Caco-2 (cell line): Measurements from ENCODE around the gene CAPN13. TPM values are rescaled to one million over a fixed set of nuclear protein-coding genes. Genes with fewer than 3 reads are reported as not detected.

Experiments
- BruUV-seq: library from RNA; stranded (reverse); fragments of 400-500 nt; replicated peaks from 2 replicates; lab custom pipeline; 2021; lab: Mats Ljungman, UMichigan
- CTCF ChIA-PET: fragments of 300-600 bp; sonication (Branson Sonifier 250); formaldehyde crosslinking; loops from one replicate; lab custom pipeline; 2022; ENCODE audit warnings: antibody characterized with exemption; lab: Charles Lee
- POLR2A ChIA-PET: fragments of 300-600 bp; sonication (Branson Sonifier 250); formaldehyde crosslinking; loops from one replicate; lab custom pipeline; 2022; ENCODE audit warnings: antibody characterized with exemption; lab: Charles Lee
- DNase-seq, 2 experiments: peaks; one replicate each; pipeline versions ENCODE4 v3.0.0 to v3.0.0-alpha.2; 2020 to 2022
- H3K27me3 ChIP-seq: replicated peaks from 2 replicates; pipeline ENCODE4 v1.6.0; 2011; ENCODE audit warnings: low read length; ENCODE audit not compliant: control insufficient read depth, insufficient read depth
- H3K36me3 ChIP-seq: 2 replicates; pipeline ENCODE4 v1.5.1; 2011; ENCODE audit warnings: low read length; ENCODE audit not compliant: control insufficient read depth, insufficient read depth
- H3K4me1 ChIP-seq: fragments of 250-450 bp; sonication (Bioruptor Pico); 2 replicates; pipeline ENCODE4 v1.5.1; 2020; ENCODE audit warnings: mild to moderate bottlenecking
- H3K4me3 ChIP-seq: 2 replicates; pipeline ENCODE4 v1.5.1; 2011; ENCODE audit warnings: low read depth, mild to moderate bottlenecking, control low read depth, low read length
- H3K9me3 ChIP-seq: fragments of 250-450 bp; sonication (Bioruptor Pico); 2 replicates; pipeline ENCODE4 v1.5.1; 2020; ENCODE audit warnings: mild to moderate bottlenecking, moderate library complexity
- H3K27ac Mint-ChIP-seq: one replicate; pipeline ENCODE4 v1.8.0; 2022; ENCODE audit warnings: mixed read lengths; ENCODE audit not compliant: unreplicated experiment
- H3K27me3 Mint-ChIP-seq: one replicate; pipeline ENCODE4 v1.8.0; 2022; ENCODE audit warnings: mixed read lengths; ENCODE audit not compliant: insufficient read depth, unreplicated experiment
- H3K36me3 Mint-ChIP-seq: one replicate; pipeline ENCODE4 v1.8.0; 2022; ENCODE audit warnings: mild to moderate bottlenecking, mixed read lengths; ENCODE audit not compliant: insufficient read depth, unreplicated experiment
- H3K4me1 Mint-ChIP-seq: one replicate; pipeline ENCODE4 v1.8.0; 2022; ENCODE audit warnings: low read depth, mixed read lengths; ENCODE audit not compliant: unreplicated experiment
- H3K4me3 Mint-ChIP-seq: one replicate; pipeline ENCODE4 v1.8.0; 2022; ENCODE audit warnings: mild to moderate bottlenecking, moderate library complexity, mixed read lengths; ENCODE audit not compliant: unreplicated experiment
- H3K9me3 Mint-ChIP-seq: one replicate; pipeline ENCODE4 v1.8.0; 2022; ENCODE audit warnings: mixed read lengths; ENCODE audit not compliant: unreplicated experiment
- intact Hi-C: fragments of 100-400 bp; cut with micrococcal nuclease; formaldehyde crosslinking; loops from one replicate; pipeline ENCODE4 v1.10.0; 2022; ENCODE audit not compliant: unreplicated experiment
- total RNA-seq: library from RNA; stranded (reverse); gene quantifications from 2 replicates; pipeline ENCODE4 v1.2.3, GENCODE V29; 2022
- TF ChIP-seq, protein P1 (sequence below), 2 experiments: fragments of 200-600 bp in 1 of 2; IDR thresholded peaks; 1 replicate in 1 of 2; 2 replicates in 1 of 2; pipeline versions ENCODE4 v1.5.1 to v1.8.0; 2011 to 2022; ENCODE audit warnings: antibody characterized with exemption in 1 of 2, control low read depth in 1 of 2, inconsistent platforms in 1 of 2, low read depth in 1 of 2, low read length in 1 of 2, mild to moderate bottlenecking in 1 of 2, moderate library complexity in 1 of 2; ENCODE audit not compliant: insufficient read depth in 1 of 2, severe bottlenecking in 1 of 2, unreplicated experiment in 1 of 2

CAPN13 gene
- total RNA-seq, 1 experiment from 2014 or later = 2.1 TPM

GRCh38 chr2:30809938-30810337, 2.7 kb upstream of the CAPN13 start:
- TF ChIP-seq, protein P1, sequence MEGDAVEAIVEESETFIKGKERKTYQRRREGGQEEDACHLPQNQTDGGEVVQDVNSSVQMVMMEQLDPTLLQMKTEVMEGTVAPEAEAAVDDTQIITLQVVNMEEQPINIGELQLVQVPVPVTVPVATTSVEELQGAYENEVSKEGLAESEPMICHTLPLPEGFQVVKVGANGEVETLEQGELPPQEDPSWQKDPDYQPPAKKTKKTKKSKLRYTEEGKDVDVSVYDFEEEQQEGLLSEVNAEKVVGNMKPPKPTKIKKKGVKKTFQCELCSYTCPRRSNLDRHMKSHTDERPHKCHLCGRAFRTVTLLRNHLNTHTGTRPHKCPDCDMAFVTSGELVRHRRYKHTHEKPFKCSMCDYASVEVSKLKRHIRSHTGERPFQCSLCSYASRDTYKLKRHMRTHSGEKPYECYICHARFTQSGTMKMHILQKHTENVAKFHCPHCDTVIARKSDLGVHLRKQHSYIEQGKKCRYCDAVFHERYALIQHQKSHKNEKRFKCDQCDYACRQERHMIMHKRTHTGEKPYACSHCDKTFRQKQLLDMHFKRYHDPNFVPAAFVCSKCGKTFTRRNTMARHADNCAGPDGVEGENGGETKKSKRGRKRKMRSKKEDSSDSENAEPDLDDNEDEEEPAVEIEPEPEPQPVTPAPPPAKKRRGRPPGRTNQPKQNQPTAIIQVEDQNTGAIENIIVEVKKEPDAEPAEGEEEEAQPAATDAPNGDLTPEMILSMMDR (IDR thresholded peaks at IDR 0.05; ENCODE audit: insufficient read depth in 1 of 2, low read depth in 1 of 2, low read length in 1 of 2, severe bottlenecking in 1 of 2, unreplicated experiment in 1 of 2) = no peak
- peaks cover 12% of the 10 kb centered on the region for H3K27me3 Mint-ChIP-seq
- Histone ChIP-seq H3K9me3 (no peaks in the 10 kb centered on the region), H3K4me1 (peaks cover 12% of the 10 kb centered on the region), H3K36me3 (no peaks in the 10 kb centered on the region), H3K4me3 (no peak overlapping the region), H3K27me3 (no peaks in the 10 kb centered on the region)
- H3K4me1 Mint-ChIP-seq = peaks cover 10% of the 10 kb centered on the region
- no TSS peak for BruUV-seq
- H3K9me3 Mint-ChIP-seq = no peaks in the 10 kb centered on the region
- no peaks in the 10 kb centered on the region for H3K36me3 Mint-ChIP-seq
- DNase-seq = no peak
- POLR2A ChIA-PET = no interaction called here
- H3K4me3 Mint-ChIP-seq = no peak overlapping the region
- intact Hi-C loops = no loop called here
- no peak overlapping the region for H3K27ac Mint-ChIP-seq
- CTCF ChIA-PET = interaction anchor here (1.1 kb wide), 1 partner anchor 98 kb away, joined by 3 read pairs; no protein-coding TSS in a partner anchor

DNA sequence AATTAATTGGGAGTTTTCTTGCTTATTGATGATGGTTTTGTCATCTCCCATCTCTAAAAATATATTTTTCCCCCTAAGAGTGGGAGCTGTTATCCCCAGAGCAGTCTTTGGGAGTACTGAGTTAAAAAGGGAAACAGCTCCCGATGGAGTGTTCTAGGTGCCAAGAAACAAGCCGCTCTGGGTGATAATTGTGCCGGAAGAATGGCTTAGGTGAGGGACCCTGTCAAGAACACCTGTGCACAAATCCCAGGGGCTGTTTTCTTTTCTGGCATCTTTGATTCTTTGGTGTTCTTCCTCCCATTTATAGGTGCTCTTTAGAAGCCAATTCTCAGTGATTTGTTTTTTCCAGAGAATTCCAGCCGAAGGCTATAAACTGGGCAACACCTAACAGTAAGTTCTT, 1.4 kb upstream of the CAPN13 start:
- H3K9me3 ChIP-seq = no peaks in the 10 kb centered on the region
- H3K4me3 ChIP-seq = no peak overlapping the region
- ChIA-PET POLR2A (no interaction called here), CTCF (no interaction called here)
- intact Hi-C loops = no loop called here
- Mint-ChIP-seq H3K27me3 (peaks cover 8% of the 10 kb centered on the region), H3K9me3 (no peaks in the 10 kb centered on the region), H3K4me1 (peaks cover 10% of the 10 kb centered on the region), H3K36me3 (no peaks in the 10 kb centered on the region), H3K27ac (no peak overlapping the region), H3K4me3 (no peak overlapping the region)
- BruUV-seq = no TSS peak
- DNase-seq = no peak
- peaks cover 12% of the 10 kb centered on the region for H3K4me1 ChIP-seq
- no peaks in the 10 kb centered on the region for H3K27me3 ChIP-seq
- TF ChIP-seq, protein P1 (IDR thresholded peaks at IDR 0.05; ENCODE audit: insufficient read depth in 1 of 2, low read depth in 1 of 2, low read length in 1 of 2, severe bottlenecking in 1 of 2, unreplicated experiment in 1 of 2) = no peak
- H3K36me3 ChIP-seq = no peaks in the 10 kb centered on the region

DNA sequence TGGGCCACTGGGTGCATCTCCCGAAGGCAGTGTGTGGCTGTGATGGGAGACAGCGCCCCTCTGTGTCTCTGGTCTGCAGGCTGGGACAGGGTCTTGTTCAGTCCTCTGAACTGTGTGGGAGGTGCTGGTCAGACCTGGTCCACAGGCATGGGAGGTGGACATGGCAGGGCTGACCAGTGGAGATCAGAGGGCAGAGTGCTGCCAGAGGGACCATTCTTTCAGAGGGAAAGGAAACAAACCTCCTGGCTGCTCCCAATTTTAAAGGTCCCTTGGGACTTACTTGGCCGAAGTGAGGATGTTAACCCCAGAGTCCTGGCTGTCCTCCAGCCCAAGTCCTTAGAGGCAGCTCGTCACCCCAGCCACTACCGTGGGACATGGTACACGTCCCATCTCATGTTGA, 4.0 kb downstream of the CAPN13 start:
- peaks cover 10% of the 10 kb centered on the region for H3K4me1 Mint-ChIP-seq
- Histone ChIP-seq H3K27me3 (no peaks in the 10 kb centered on the region), H3K4me1 (peaks cover 12% of the 10 kb centered on the region), H3K4me3 (no peak overlapping the region), H3K36me3 (no peaks in the 10 kb centered on the region), H3K9me3 (no peaks in the 10 kb centered on the region)
- TF ChIP-seq, protein P1 (IDR thresholded peaks at IDR 0.05; ENCODE audit: insufficient read depth in 1 of 2, low read depth in 1 of 2, low read length in 1 of 2, severe bottlenecking in 1 of 2, unreplicated experiment in 1 of 2) = no peak
- intact Hi-C loops = no loop called here
- BruUV-seq = no TSS peak
- no peaks in the 10 kb centered on the region for H3K27me3 Mint-ChIP-seq
- H3K27ac Mint-ChIP-seq = no peak overlapping the region
- no peak overlapping the region for H3K4me3 Mint-ChIP-seq
- DNase-seq = no peak
- CTCF ChIA-PET = no interaction called here
- no peaks in the 10 kb centered on the region for H3K9me3 Mint-ChIP-seq
- POLR2A ChIA-PET = no interaction called here
- no peaks in the 10 kb centered on the region for H3K36me3 Mint-ChIP-seq
